ENCODE data around the gene MAD2L2.

MAD2L2 gene

DNA sequence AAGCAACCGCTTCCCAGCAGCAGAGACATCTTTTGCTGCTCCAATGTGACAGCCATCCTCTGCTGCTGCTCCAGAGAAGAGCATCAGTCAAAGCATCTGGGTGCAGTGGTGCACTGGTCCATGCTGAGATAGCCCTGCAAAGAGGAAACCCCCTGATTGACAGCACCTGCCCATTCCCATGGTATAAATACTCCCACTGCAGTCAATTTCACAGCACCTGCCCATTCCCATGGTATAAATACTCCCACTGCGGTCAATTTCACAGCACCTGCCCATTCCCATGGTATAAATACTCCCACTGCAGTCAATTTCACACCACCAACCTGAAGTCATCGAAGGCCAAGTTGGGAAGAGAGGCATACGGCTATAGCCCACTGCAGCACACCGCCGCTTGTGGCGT is 52.2 kb downstream of the MAD2L2 start:
- no peak for TF ChIP-seq CTCF (IDR thresholded peaks at IDR 0.05; ENCODE audit: control insufficient read depth, extremely low read depth, insufficient read depth)
- DNase-seq (ENCODE audit: low read depth) = no peak
- H3K4me3 ChIP-seq (ENCODE audit: low read depth, low read length) = no peak overlapping the region

GRCh38 chr1:11626551-11626950 is 54.4 kb downstream of the MAD2L2 start:
- H3K4me3 ChIP-seq (ENCODE audit: low read depth, low read length) = no peak overlapping the region
- DNase-seq (ENCODE audit: low read depth) = no peak
- no peak for TF ChIP-seq CTCF (IDR thresholded peaks at IDR 0.05; ENCODE audit: control insufficient read depth, extremely low read depth, insufficient read depth)

Measured in LNCaP clone FGC (cell line).